ENCODE measurements around the gene CFDP1.

DNA sequence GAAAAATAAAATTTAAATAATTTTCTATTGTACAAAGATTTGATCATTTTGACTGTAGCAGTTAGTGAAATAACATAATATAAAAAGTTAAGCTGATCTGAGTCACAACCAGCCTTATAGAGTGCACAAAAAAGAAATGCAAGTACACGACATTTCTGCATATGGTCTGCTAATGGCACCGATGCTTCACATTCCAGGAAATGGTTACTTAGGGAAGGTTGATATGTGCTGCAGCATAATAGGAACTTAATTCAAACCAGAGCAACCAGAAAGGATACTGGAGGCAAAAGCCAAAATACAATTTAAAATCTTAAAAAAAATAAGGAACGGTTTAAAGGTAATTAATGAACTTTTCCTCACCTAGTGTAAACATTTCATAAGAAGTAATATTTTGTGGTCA is 10.0 kb upstream of the CFDP1 start:
- TF ChIP-seq, protein P1, sequence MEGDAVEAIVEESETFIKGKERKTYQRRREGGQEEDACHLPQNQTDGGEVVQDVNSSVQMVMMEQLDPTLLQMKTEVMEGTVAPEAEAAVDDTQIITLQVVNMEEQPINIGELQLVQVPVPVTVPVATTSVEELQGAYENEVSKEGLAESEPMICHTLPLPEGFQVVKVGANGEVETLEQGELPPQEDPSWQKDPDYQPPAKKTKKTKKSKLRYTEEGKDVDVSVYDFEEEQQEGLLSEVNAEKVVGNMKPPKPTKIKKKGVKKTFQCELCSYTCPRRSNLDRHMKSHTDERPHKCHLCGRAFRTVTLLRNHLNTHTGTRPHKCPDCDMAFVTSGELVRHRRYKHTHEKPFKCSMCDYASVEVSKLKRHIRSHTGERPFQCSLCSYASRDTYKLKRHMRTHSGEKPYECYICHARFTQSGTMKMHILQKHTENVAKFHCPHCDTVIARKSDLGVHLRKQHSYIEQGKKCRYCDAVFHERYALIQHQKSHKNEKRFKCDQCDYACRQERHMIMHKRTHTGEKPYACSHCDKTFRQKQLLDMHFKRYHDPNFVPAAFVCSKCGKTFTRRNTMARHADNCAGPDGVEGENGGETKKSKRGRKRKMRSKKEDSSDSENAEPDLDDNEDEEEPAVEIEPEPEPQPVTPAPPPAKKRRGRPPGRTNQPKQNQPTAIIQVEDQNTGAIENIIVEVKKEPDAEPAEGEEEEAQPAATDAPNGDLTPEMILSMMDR (IDR thresholded peaks at IDR 0.05): no peak
- TF ChIP-seq POLR2A (IDR thresholded peaks at IDR 0.05): no peak

Data from adrenal gland (tissue), 5 donors.